Measurements from ENCODE around the gene MRLN.
"Not testable (repeated sequence)": the region's sequence is repeated elsewhere in the genome, so short reads cannot be mapped to it uniquely, and the experiment has no call there.

The MRLN gene

DNA sequence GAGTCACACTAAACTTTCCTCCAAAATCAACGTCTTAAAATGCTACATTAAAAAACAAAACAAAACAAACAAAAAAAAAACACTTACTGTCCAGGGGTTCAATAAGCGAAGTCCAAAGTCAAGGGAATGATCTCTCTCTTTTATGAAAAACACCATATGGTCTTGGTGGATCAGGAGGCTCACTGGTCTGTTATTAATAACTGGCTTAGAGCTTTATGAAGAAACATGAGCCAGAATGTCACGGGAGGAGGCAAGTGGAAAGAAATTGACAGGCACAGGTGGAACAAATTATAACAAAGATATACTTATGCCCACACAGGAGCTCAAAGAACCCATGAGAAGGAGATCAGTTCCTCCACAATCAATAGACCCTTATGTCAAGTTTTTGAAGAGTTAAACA, at the start of gene MRLN:
Gene MRLN, minus strand, starts transcription at position 189 of the 400 bp plus-strand sequence.
- ATAC-seq = no peak
- no peak for DNase-seq

DNA sequence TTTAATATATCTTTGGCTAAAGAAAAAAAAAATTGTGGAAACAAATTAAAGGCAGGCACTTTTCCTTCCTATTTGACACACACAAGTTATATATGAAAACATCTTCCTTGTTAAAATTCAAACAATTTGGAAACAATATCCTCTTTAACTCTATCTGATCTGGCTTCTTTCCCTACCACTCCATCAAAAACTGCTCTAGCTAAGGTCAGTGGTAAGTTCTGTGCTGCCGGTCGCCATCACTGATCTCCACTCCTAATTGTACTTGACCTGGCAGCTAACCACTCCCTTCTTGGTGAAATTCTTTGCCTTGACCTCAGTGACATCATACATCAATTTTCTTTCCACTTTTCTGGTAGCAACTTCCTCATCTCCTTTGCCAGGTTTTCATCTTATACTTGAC, 47.9 kb upstream of the MRLN start:
- no peak for ATAC-seq
- no peak for DNase-seq

GRCh38 chr10:59799421-59799820, 46.2 kb upstream of the MRLN start:
- ATAC-seq (no peak), DNase-seq (no peak)

- DNase-seq (no peak), ATAC-seq (no peak)
These were observed 40.7 kb upstream of the MRLN start for GRCh38 chr10:59793919-59794318.

- ATAC-seq (peak; percentile 32), DNase-seq (no peak)
These were observed 39.6 kb upstream of the MRLN start for GRCh38 chr10:59792812-59793211.

- no peak for ATAC-seq
- DNase-seq = no peak
These were observed 38.3 kb upstream of the MRLN start for GRCh38 chr10:59791601-59792000.

GRCh38 chr10:59790080-59790479, 36.8 kb upstream of the MRLN start:
- DNase-seq, ATAC-seq: not testable (repeated sequence)

DNA sequence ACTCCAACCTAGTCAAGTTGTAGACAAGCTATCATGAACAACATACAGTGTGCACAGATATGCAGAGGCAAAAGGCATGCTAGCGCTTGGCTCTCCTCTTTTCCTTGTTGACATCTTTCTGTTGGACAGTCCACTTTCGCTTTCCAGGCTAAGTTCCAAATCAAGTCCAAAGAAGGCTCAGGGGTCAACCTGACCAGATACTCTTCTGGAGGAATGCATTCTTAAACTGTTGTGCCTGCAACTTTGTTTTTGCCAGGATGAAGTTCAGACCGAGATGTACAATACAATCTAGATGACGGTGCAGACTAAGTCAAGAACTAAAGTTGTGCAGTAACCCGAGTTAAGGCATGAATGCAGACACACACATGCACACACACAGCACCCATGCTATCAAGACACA, 35.7 kb upstream of the MRLN start:
- DNase-seq, ATAC-seq: not testable (repeated sequence)

- not testable (repeated sequence) for ATAC-seq, DNase-seq
These were observed 33.8 kb upstream of the MRLN start for GRCh38 chr10:59787032-59787431.

- not testable (repeated sequence) for DNase-seq, ATAC-seq
These were observed 32.2 kb upstream of the MRLN start for GRCh38 chr10:59785476-59785875.

- ATAC-seq = no peak
- no peak for DNase-seq
These were observed 28.3 kb upstream of the MRLN start for GRCh38 chr10:59781511-59781910.

DNA sequence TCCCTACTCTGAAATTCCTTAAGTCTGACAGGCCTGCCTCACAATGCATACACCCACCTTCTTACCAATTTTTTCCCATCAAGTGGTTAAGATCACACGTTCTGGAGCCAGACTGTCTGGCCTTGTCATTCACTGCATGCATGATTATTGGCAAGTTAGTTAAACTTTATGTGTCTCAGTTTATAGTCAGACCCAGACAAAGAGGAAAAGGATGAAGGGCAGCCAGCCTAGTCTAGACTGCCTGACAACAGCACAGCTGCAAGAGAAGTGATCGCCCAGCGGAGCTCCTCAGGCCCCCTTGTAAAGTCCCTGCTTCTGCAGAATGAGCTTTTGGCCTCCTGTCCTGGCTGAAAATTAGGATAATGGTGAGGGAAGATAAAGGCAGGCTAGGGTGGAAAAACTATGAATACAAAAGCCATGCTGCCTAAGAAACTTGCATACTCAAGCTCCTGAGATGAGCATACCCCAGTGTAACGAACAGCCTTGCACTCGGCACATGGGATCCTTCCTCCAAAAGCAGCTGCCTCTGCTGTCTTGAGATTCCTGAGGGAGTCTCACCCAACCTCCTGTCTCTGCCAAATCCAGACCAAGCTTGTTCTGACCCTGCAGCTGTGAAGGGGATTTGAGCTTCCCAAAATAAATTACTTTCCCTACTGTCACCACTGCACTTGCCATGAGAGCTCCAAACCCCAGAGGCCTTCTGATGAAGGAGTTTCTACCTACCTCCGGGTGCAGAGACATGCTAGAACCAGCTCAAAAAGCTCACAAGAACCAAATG, 26.7 kb upstream of the MRLN start:
- no peak for ATAC-seq
- DNase-seq = no peak

- DNase-seq (no peak), ATAC-seq (no peak)
These were observed 21.2 kb upstream of the MRLN start for GRCh38 chr10:59774451-59774850.

DNA sequence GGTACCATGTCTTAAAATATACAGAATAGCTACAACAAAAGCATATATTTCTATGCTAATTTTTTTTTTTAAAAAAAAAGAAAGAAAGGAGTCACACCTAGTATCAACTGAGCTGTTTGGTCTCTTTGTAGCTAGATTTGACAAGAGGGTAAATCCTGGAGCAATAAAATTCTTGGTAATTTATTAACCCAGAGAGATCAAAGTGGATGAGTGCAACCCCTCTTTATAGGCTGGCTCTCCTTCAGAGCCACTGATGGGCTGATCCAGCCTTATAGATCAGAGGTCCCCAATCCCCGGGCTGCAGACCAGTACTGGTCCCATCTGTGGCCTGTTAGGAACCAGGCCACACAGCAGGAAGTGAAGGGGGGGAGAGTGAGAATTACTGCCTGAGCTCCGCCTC, 19.8 kb upstream of the MRLN start:
- no peak for DNase-seq

GRCh38 chr10:59771162-59771807, 18.0 kb upstream of the MRLN start:
- DNase-seq (no peak), ATAC-seq (no peak)

More for the DNA sequence above, 19.8 kb upstream of the MRLN start:
- ATAC-seq = no peak

DNA sequence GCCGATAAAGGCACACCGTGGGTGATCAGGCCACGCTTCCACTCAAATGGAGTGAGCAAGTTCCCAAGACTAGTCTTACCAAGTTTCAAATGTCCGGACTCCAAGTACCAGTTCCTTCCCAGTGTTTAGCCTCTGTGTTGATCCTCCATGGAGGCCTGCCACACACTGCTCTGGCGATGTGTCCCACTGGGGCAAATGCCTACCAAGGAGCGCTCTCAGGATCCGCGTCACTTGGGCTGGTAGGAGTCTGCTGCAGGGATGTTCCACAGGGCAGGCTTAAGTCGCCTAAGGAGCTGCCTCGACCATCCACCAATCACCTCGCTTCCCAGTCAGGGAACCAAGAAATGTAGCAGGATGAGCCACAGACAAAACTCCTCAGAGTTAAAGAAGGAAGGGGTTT, 17.4 kb upstream of the MRLN start:
- DNase-seq (no peak), ATAC-seq (no peak)

- DNase-seq = no peak
- ATAC-seq = no peak
These were observed 9.2 kb upstream of the MRLN start for GRCh38 chr10:59762505-59762904.

GRCh38 chr10:59757966-59758365, 4.7 kb upstream of the MRLN start:
- no peak for ATAC-seq
- DNase-seq = no peak

DNA sequence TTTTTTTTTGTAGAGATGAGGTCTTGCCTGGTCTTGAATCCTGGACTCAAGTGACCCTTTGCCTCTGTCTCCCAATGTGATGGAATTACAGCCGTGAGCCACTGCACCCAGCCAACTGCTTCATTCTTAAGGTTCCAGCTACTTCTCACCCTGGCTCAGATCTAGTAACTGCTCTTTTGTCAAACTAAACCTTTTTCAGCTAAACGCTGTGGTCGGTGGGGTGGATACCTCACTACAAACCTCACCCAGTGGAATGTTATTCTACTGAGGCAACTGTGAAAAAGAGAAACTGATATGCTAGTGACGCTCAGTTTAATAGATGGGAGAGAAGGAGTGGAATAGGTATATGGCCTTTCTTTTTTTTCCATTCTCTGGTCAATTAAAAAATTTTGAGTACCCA, 1.7 kb upstream of the MRLN start:
- ATAC-seq (no peak), DNase-seq (no peak)

- DNase-seq (no peak), ATAC-seq (no peak)
These were observed 846 bp downstream of the MRLN start for GRCh38 chr10:59752278-59752940.

DNA sequence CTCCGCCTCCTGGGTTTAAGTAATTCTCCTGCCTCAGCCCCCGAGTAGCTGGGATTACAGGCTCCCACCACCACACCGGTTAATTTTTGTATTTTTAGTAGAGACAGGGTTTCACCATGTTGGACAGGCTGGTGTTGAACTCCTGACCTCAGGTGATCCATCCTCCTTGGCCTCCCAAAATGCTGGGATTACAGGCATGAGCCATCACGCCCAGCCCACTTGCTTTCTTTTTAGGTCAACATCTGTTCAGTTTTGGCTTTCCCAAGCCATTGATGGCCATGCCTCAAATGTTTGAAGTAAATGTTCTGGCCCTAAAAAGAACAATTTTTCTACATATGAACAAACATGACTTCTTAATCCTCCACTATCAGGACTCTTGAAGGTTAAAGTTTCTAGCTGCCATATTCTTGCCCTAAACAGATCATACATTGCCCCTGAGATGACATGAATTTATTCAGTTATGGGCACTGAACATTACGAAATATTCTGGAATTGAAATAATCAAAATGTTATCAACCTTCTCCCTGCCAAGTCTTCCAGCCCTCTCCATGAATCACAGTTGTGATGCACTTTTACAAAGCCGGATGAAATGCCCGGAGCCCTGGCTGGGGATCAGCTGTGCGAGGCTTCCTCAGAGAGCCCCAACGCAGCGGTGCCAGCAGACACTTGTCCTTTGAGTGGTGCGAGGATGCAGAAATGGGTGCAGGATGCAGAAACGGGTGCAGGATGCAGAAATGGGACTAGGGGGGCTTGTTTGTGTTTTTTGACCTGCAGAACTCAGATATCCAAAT, 2.9 kb downstream of the MRLN start:
- ATAC-seq (no peak), DNase-seq (no peak)

GRCh38 chr10:59748834-59749233, 4.4 kb downstream of the MRLN start:
- ATAC-seq (no peak), DNase-seq (no peak)
